Measurements from ENCODE around the gene COMT.

The COMT gene

DNA sequence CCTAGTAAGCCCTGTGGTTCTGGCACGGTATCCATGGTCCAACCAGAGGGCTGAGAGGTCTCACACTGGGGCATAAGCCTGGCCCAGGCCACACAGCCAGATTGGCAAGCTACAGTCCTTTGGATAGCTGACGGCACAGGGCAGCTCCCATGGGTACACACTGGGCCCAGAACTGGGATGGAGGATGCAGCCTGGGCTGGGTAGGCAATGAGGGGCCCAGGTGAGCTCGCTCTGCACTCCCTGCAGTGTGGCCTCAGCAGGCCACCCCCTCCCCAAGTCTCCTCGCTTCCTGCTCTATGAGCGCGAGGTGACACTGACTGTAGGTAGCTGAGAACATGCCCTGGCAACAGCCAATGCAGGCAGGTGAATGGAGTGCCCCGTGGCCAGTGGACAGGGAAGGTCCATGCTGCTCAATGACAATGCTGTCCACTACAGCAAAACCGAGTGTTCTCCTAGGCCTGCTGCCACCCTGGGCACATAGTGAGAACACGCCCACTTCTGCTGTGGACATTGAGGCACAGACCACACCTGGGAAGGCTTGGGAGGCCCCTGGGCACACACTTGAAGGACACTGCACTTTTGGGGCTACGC, 71.3 kb downstream of the COMT start:
- peak overlapping the region; percentile 43 for H4K91ac ChIP-seq (ENCODE audit: low read depth, low read length, poor library complexity)
- peak overlapping the region; percentile 94 for H3K18ac ChIP-seq (ENCODE audit: low read length)
- no peak for DNase-seq (ENCODE audit: low spot score)
- peak overlapping the region; percentile 98 for H3K14ac ChIP-seq (ENCODE audit: low read length)
- no peak overlapping the region for H3K27ac ChIP-seq (replicated peaks; ENCODE audit: low read length)
- peak overlapping the region; percentile 98 for H2BK15ac ChIP-seq (ENCODE audit: low read length)
- peak overlapping the region; percentile 90 for H3K23ac ChIP-seq (ENCODE audit: low read depth, low read length, poor library complexity)
- no peak overlapping the region for H2BK120ac ChIP-seq (ENCODE audit: low read depth, low read length)
- peak overlapping the region; percentile 70 for H3K9ac ChIP-seq (ENCODE audit: low read depth, low read length, poor library complexity)
- H2AFZ ChIP-seq (ENCODE audit: low read length), result peak overlapping the region; percentile 51
- no peaks in the 10 kb centered on the region for H3K36me3 ChIP-seq (replicated peaks in 1 of 2; ENCODE audit: control insufficient read depth in 2 of 2, insufficient read depth in 2 of 2, low read length in 2 of 2)
- H2BK5ac ChIP-seq (ENCODE audit: low read length), result peak overlapping the region; percentile 42
- no CpG with 5 or more reads among the region's 10 CpGs for WGBS, 2 donors (ENCODE audit: extremely low coverage in 2 of 2, insufficient read length in 2 of 2, insufficient replicate concordance in 1 of 2)
- peak overlapping the region in 1 of 2 donors; percentile 21 for H3K4me3 ChIP-seq (ENCODE audit: low read length in 2 of 2)
- no peak overlapping the region for H3K4me2 ChIP-seq (ENCODE audit: insufficient read depth, low read length, poor library complexity, severe bottlenecking)
- peak overlapping the region; percentile 90 for H3K4ac ChIP-seq (ENCODE audit: low read length)
- H3K4me1 ChIP-seq (ENCODE audit: control insufficient read depth in 2 of 2, insufficient read depth in 1 of 2, low read depth in 1 of 2, low read length in 2 of 2), result peaks cover 8% of the 10 kb centered on the region in 2 donors
- H4K8ac ChIP-seq (ENCODE audit: low read depth, low read length), result peak overlapping the region; percentile 93
- H2BK12ac ChIP-seq (ENCODE audit: low read length), result peak overlapping the region; percentile 86
- peaks cover 3 to 26% (median 25%) of the 10 kb centered on the region in 3 experiments for H3K27me3 ChIP-seq (ENCODE audit: control insufficient read depth in 3 of 3, insufficient read depth in 3 of 3, low read depth in 1 of 3, low read length in 3 of 3)
- H3K9me3 ChIP-seq (replicated peaks in 1 of 2; ENCODE audit: control insufficient read depth in 2 of 2, insufficient read depth in 1 of 2, low read depth in 1 of 2, low read length in 2 of 2), result no peaks in the 10 kb centered on the region
- H3K79me1 ChIP-seq (ENCODE audit: low read depth, low read length), result peaks cover 5% of the 10 kb centered on the region
- peak overlapping the region; percentile 88 for H2AK5ac ChIP-seq (ENCODE audit: low read depth, low read length)

DNA sequence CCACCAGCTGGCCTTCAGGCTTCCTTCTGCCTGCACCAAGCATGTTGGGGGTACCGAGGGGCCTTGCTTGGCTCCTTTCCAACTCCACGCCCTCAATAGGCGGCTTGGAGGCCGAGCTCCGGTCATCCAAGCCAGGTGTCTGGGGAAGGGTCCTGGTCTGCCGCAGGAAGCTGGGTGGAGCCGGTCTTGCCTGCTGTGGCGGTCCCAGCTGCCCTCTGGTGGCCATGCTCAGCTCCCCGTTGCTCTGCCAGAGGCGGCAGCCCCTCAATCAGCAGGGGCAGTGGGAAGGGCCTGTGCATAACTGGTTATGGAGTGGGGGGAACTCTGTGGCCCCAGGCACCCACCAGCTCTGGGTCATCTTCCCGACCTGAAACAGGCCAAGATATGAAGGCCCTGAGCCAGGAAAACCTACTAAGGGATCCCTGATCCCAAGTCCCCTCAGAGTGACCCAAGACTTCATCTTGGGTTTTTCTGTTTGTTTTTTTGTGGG, 71.9 kb downstream of the COMT start:
- H2BK15ac ChIP-seq (ENCODE audit: low read length), result peak overlapping the region; percentile 98
- H4K91ac ChIP-seq (ENCODE audit: low read depth, low read length, poor library complexity), result no peak overlapping the region
- DNase-seq (ENCODE audit: low spot score), result peak; percentile 60
- H3K18ac ChIP-seq (ENCODE audit: low read length), result peak overlapping the region; percentile 94
- H4K8ac ChIP-seq (ENCODE audit: low read depth, low read length), result no peak overlapping the region
- no peaks in the 10 kb centered on the region for H3K9me3 ChIP-seq (replicated peaks in 1 of 2; ENCODE audit: control insufficient read depth in 2 of 2, insufficient read depth in 1 of 2, low read depth in 1 of 2, low read length in 2 of 2)
- H3K27ac ChIP-seq (replicated peaks; ENCODE audit: low read length), result no peak overlapping the region
- no peak overlapping the region for H3K4me3 ChIP-seq (ENCODE audit: low read length in 2 of 2)
- H3K23ac ChIP-seq (ENCODE audit: low read depth, low read length, poor library complexity), result peak overlapping the region; percentile 96
- no peaks in the 10 kb centered on the region for H3K36me3 ChIP-seq (replicated peaks in 1 of 2; ENCODE audit: control insufficient read depth in 2 of 2, insufficient read depth in 2 of 2, low read length in 2 of 2)
- H3K4ac ChIP-seq (ENCODE audit: low read length), result peak overlapping the region; percentile 90
- H3K27me3 ChIP-seq (ENCODE audit: control insufficient read depth in 3 of 3, insufficient read depth in 3 of 3, low read depth in 1 of 3, low read length in 3 of 3), result peaks cover 3 to 32% (median 31%) of the 10 kb centered on the region in 3 experiments
- no peak overlapping the region for H2BK120ac ChIP-seq (ENCODE audit: low read depth, low read length)
- no CpG with 5 or more reads among the region's 11 CpGs for WGBS, 2 donors (ENCODE audit: extremely low coverage in 2 of 2, insufficient read length in 2 of 2, insufficient replicate concordance in 1 of 2)
- peak overlapping the region; percentile 0 for H3K4me2 ChIP-seq (ENCODE audit: insufficient read depth, low read length, poor library complexity, severe bottlenecking)
- peak overlapping the region; percentile 88 for H2AK5ac ChIP-seq (ENCODE audit: low read depth, low read length)
- H3K79me1 ChIP-seq (ENCODE audit: low read depth, low read length), result peaks cover 5% of the 10 kb centered on the region
- H3K4me1 ChIP-seq (ENCODE audit: control insufficient read depth in 2 of 2, insufficient read depth in 1 of 2, low read depth in 1 of 2, low read length in 2 of 2), result peaks cover 6 to 8% of the 10 kb centered on the region in 2 donors
- H2AFZ ChIP-seq (ENCODE audit: low read length), result peak overlapping the region; percentile 51
- H3K9ac ChIP-seq (ENCODE audit: low read depth, low read length, poor library complexity), result peak overlapping the region; percentile 70
- peak overlapping the region; percentile 86 for H2BK12ac ChIP-seq (ENCODE audit: low read length)
- H2BK5ac ChIP-seq (ENCODE audit: low read length), result peak overlapping the region; percentile 42
- peak overlapping the region; percentile 98 for H3K14ac ChIP-seq (ENCODE audit: low read length)

DNA sequence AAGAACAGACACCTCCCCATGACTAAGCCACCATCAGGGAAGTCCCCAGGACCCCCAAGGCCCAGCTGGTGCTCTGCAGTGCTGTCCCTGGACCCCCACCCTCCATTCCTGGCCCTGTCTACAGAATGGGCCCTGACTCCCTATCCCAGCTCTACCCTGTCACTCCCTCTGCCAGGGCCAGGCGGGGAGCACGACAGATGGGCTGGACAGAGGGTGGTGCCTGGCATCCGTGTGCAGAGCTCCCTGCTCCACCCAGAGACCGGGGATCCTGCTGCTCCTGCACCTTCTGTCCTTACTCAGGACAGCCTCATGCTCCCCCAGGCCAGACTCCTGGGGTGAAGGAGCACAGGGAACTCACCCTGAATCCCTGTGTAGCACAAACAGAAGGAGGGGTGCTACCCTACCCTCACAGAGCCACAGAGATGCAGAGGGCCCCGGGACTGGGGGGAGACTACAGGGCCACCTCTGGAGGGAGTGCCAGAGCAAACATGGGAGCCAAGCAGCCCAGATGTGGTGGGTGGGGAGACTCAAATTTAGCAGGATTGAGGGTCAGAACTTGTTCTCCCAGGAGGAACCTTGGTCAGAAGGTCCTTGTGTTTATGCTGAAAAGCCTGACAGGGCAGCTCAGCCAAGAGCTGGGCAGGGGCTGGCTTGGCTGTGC, 73.1 kb downstream of the COMT start:
- Histone ChIP-seq H2AK5ac (ENCODE audit: low read depth, low read length) (peak overlapping the region; percentile 61), H3K4me2 (ENCODE audit: insufficient read depth, low read length, poor library complexity, severe bottlenecking) (no peak overlapping the region)

DNA sequence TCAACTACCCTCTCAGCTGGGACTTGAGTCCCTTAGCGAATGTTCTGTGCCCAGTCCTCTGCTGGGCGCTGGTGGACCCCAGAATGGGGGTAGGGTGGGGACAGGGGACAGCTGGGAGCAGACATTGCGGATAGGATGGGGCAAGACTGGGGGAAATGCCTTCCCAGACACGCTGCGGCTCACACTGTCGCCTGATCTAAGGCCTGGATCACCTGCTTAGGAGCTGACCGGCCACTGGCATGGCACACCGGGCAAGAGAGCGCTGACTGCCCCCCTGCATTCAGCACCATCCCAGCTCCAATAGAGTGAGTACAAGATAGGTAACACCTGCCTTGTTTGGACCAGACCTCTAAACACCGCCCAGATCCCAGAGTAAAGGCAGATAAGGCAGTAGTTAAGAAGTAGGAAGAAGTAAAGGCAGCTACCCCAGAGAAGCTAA, 73.6 kb downstream of the COMT start:
- Histone ChIP-seq H3K9me3 (replicated peaks in 1 of 2; ENCODE audit: control insufficient read depth in 2 of 2, insufficient read depth in 1 of 2, low read depth in 1 of 2, low read length in 2 of 2) (no peaks in the 10 kb centered on the region), H2AK5ac (ENCODE audit: low read depth, low read length) (peak overlapping the region; percentile 61), H3K18ac (ENCODE audit: low read length) (no peak overlapping the region), H3K14ac (ENCODE audit: low read length) (no peak overlapping the region), H3K4me3 (ENCODE audit: low read length in 2 of 2) (peak overlapping the region in 1 of 2 donors; percentile 17), H3K4ac (ENCODE audit: low read length) (no peak overlapping the region), H2AFZ (ENCODE audit: low read length) (no peak overlapping the region), H3K27ac (replicated peaks; ENCODE audit: low read length) (no peak overlapping the region), H3K79me1 (ENCODE audit: low read depth, low read length) (peaks cover 5% of the 10 kb centered on the region), H2BK120ac (ENCODE audit: low read depth, low read length) (no peak overlapping the region), H4K91ac (ENCODE audit: low read depth, low read length, poor library complexity) (no peak overlapping the region), H3K36me3 (replicated peaks in 1 of 2; ENCODE audit: control insufficient read depth in 2 of 2, insufficient read depth in 2 of 2, low read length in 2 of 2) (no peaks in the 10 kb centered on the region), H3K23ac (ENCODE audit: low read depth, low read length, poor library complexity) (peak overlapping the region; percentile 49), H2BK5ac (ENCODE audit: low read length) (peak overlapping the region; percentile 69), H2BK15ac (ENCODE audit: low read length) (no peak overlapping the region), H4K8ac (ENCODE audit: low read depth, low read length) (no peak overlapping the region), H3K4me2 (ENCODE audit: insufficient read depth, low read length, poor library complexity, severe bottlenecking) (no peak overlapping the region), H3K4me1 (ENCODE audit: control insufficient read depth in 2 of 2, insufficient read depth in 1 of 2, low read depth in 1 of 2, low read length in 2 of 2) (peaks cover 6 to 8% of the 10 kb centered on the region in 2 donors), H3K27me3 (ENCODE audit: control insufficient read depth in 3 of 3, insufficient read depth in 3 of 3, low read depth in 1 of 3, low read length in 3 of 3) (peaks cover 3 to 49% (median 45%) of the 10 kb centered on the region in 3 experiments), H2BK12ac (ENCODE audit: low read length) (no peak overlapping the region), H3K9ac (ENCODE audit: low read depth, low read length, poor library complexity) (no peak overlapping the region)
- no peak for DNase-seq (ENCODE audit: low spot score)
- no CpG with 5 or more reads among the region's 10 CpGs for WGBS, 2 donors (ENCODE audit: extremely low coverage in 2 of 2, insufficient read length in 2 of 2, insufficient replicate concordance in 1 of 2)

More for the DNA sequence above, 73.1 kb downstream of the COMT start:
- peaks cover 5% of the 10 kb centered on the region for H3K79me1 ChIP-seq (ENCODE audit: low read depth, low read length)
- peak overlapping the region; percentile 12 for H3K9ac ChIP-seq (ENCODE audit: low read depth, low read length, poor library complexity)
- no peak overlapping the region for H2BK120ac ChIP-seq (ENCODE audit: low read depth, low read length)
- H3K27ac ChIP-seq (replicated peaks; ENCODE audit: low read length), result no peak overlapping the region
- H3K36me3 ChIP-seq (replicated peaks in 1 of 2; ENCODE audit: control insufficient read depth in 2 of 2, insufficient read depth in 2 of 2, low read length in 2 of 2), result no peaks in the 10 kb centered on the region
- no peak overlapping the region for H3K4ac ChIP-seq (ENCODE audit: low read length)
- no peak overlapping the region for H3K14ac ChIP-seq (ENCODE audit: low read length)
- H2BK15ac ChIP-seq (ENCODE audit: low read length), result peak overlapping the region; percentile 47
- H3K27me3 ChIP-seq (ENCODE audit: control insufficient read depth in 3 of 3, insufficient read depth in 3 of 3, low read depth in 1 of 3, low read length in 3 of 3), result peaks cover 3 to 43% (median 39%) of the 10 kb centered on the region in 3 experiments
- H3K9me3 ChIP-seq (replicated peaks in 1 of 2; ENCODE audit: control insufficient read depth in 2 of 2, insufficient read depth in 1 of 2, low read depth in 1 of 2, low read length in 2 of 2), result no peaks in the 10 kb centered on the region
- peak overlapping the region in 1 of 2 donors; percentile 39 for H3K4me3 ChIP-seq (ENCODE audit: low read length in 2 of 2)
- H4K8ac ChIP-seq (ENCODE audit: low read depth, low read length), result no peak overlapping the region
- no peak overlapping the region for H3K23ac ChIP-seq (ENCODE audit: low read depth, low read length, poor library complexity)
- H2BK12ac ChIP-seq (ENCODE audit: low read length), result no peak overlapping the region
- WGBS, 2 donors (ENCODE audit: extremely low coverage in 2 of 2, insufficient read length in 2 of 2, insufficient replicate concordance in 1 of 2), result no CpG with 5 or more reads among the region's 5 CpGs
- peak overlapping the region; percentile 66 for H3K18ac ChIP-seq (ENCODE audit: low read length)
- H2AFZ ChIP-seq (ENCODE audit: low read length), result no peak overlapping the region
- H2BK5ac ChIP-seq (ENCODE audit: low read length), result peak overlapping the region; percentile 69
- DNase-seq (ENCODE audit: low spot score), result no peak
- H3K4me1 ChIP-seq (ENCODE audit: control insufficient read depth in 2 of 2, insufficient read depth in 1 of 2, low read depth in 1 of 2, low read length in 2 of 2), result peaks cover 6 to 8% of the 10 kb centered on the region in 2 donors
- H4K91ac ChIP-seq (ENCODE audit: low read depth, low read length, poor library complexity), result no peak overlapping the region

Measured in neuronal stem cell (in vitro differentiated cells).